SK-N-SH treated with all-trans-retinoic acid at 6 μM for 48 hours (cell line): Measurements from ENCODE around the gene ZHX3.

ENCODE experiments used
- ATAC-seq: fragments of 200-7000 bp; cut with Tn5 transposase; 3 replicates; pipeline ENCODE4 v1.9.1; 2020; ENCODE audit warnings: mild to moderate bottlenecking, moderate library complexity
- ARNTL ChIP-seq: fragments of 450-650 bp; formaldehyde crosslinking; IDR thresholded peaks from 2 replicates; pipeline ENCODE4 v1.5.0; 2020; ENCODE audit warnings: low read depth, mild to moderate bottlenecking, moderate library complexity, borderline replicate concordance
- BACH2 ChIP-seq: fragments of 250-450 bp; sonication (Bioruptor Pico); IDR thresholded peaks from 2 replicates; pipeline ENCODE4 v1.9.0; 2021; ENCODE audit warnings: mild to moderate bottlenecking, borderline replicate concordance
- CREB5 ChIP-seq: fragments of 250-450 bp; sonication (Bioruptor Pico); IDR thresholded peaks from 2 replicates; pipeline ENCODE4 v1.5.1; 2020; ENCODE audit warnings: low read depth, mild to moderate bottlenecking, moderate library complexity
- CSDC2 ChIP-seq: fragments of 250-450 bp; sonication (Bioruptor Pico); IDR thresholded peaks from 2 replicates; pipeline ENCODE4 v1.5.0; 2020; ENCODE audit warnings: mild to moderate bottlenecking, moderate library complexity
- ESRRG ChIP-seq: fragments of 250-450 bp; sonication (Bioruptor Pico); IDR thresholded peaks from 2 replicates; pipeline ENCODE4 v1.6.1; 2021; ENCODE audit warnings: mild to moderate bottlenecking
- GLIS3 ChIP-seq: fragments of 250-450 bp; sonication (Bioruptor Pico); IDR thresholded peaks from 2 replicates; pipeline ENCODE4 v1.5.0; 2020; ENCODE audit warnings: mild to moderate bottlenecking, moderate library complexity
- ISL1 ChIP-seq: fragments of 250-450 bp; sonication (Bioruptor Pico); IDR thresholded peaks from 2 replicates; pipeline ENCODE4 v2.1.2; 2022; ENCODE audit warnings: mild to moderate bottlenecking, moderate library complexity
- OSR1 ChIP-seq: fragments of 250-450 bp; sonication (Bioruptor Pico); IDR thresholded peaks from 2 replicates; pipeline ENCODE4 v1.8.0; 2022; ENCODE audit warnings: moderate library complexity, mild to moderate bottlenecking, inconsistent platforms
- PATZ1 ChIP-seq: fragments of 250-450 bp; sonication (Bioruptor Pico); IDR thresholded peaks from 2 replicates; pipeline ENCODE4 v1.8.0; 2020; ENCODE audit warnings: mild to moderate bottlenecking, moderate library complexity, borderline replicate concordance
- RARB ChIP-seq: fragments of 250-450 bp; sonication (Bioruptor Pico); IDR thresholded peaks from 2 replicates; pipeline ENCODE4 v1.8.0; 2021; ENCODE audit warnings: mild to moderate bottlenecking, moderate library complexity
- SNAI2 ChIP-seq: fragments of 250-450 bp; sonication (Bioruptor Pico); IDR thresholded peaks from 2 replicates; pipeline ENCODE4 v1.5.0; 2020; ENCODE audit warnings: mild to moderate bottlenecking, moderate library complexity
- TCF4 ChIP-seq: fragments of 250-450 bp; sonication (Bioruptor Pico); IDR thresholded peaks from 2 replicates; pipeline ENCODE4 v1.8.0; 2021; ENCODE audit warnings: mild to moderate bottlenecking, moderate library complexity, borderline replicate concordance
- TSHZ2 ChIP-seq: fragments of 250-450 bp; sonication (Bioruptor Pico); IDR thresholded peaks from 2 replicates; pipeline ENCODE4 v1.5.0; 2020; ENCODE audit warnings: mild to moderate bottlenecking, moderate library complexity
- ZC3H10 ChIP-seq: fragments of 250-450 bp; sonication (Bioruptor Pico); IDR thresholded peaks from 2 replicates; pipeline ENCODE4 v1.5.1; 2021; ENCODE audit warnings: mild to moderate bottlenecking, moderate library complexity
- ZFP3 ChIP-seq: fragments of 250-450 bp; sonication (Bioruptor Pico); IDR thresholded peaks from 2 replicates; pipeline ENCODE4 v1.5.0; 2020; ENCODE audit warnings: mild to moderate bottlenecking, moderate library complexity
- ZFP30 ChIP-seq: fragments of 450-650 bp; formaldehyde crosslinking; IDR thresholded peaks from 2 replicates; pipeline ENCODE4 v1.5.0; 2022; ENCODE audit warnings: mild to moderate bottlenecking, moderate library complexity
- ZNF565 ChIP-seq: fragments of 450-650 bp; formaldehyde crosslinking; conservative IDR thresholded peaks from 2 replicates; pipeline ENCODE4 v1.5.0; 2020; ENCODE audit warnings: low read depth, mild to moderate bottlenecking, moderate library complexity
- ZNF8 ChIP-seq: fragments of 450-650 bp; formaldehyde crosslinking; IDR thresholded peaks from 2 replicates; pipeline ENCODE4 v1.5.0; 2020; ENCODE audit warnings: mild to moderate bottlenecking, moderate library complexity
- TF ChIP-seq, protein P1 (sequence below): fragments of 250-450 bp; sonication (Bioruptor Pico); IDR thresholded peaks from 2 replicates; pipeline ENCODE4 v1.8.0; 2021; ENCODE audit warnings: low read depth, mild to moderate bottlenecking, moderate library complexity, borderline replicate concordance
- TF ChIP-seq, protein P2 (sequence below): fragments of 250-450 bp; sonication (Bioruptor Pico); IDR thresholded peaks from 2 replicates; pipeline ENCODE4 v1.5.1; 2021; ENCODE audit warnings: mild to moderate bottlenecking, moderate library complexity

ZHX3 gene

DNA sequence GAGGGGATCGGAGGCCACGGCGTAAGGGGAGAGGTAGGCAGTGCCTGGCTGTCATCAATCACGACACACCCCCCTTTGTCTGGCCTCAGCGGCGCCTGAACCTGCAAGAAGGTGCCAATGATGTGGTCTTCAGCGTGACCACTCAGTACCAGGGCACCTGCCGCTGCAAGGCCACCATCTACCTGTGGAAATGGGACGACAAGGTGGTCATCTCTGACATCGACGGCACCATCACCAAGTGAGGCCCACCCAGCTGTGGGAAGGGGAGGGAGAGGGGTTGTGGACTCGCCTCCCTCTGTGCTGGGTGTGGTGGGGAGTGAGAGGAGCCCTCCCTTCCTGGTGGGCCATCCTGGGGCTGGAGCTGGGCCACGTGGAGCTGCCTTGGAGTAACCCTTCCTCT is 39.4 kb upstream of the ZHX3 start:
- no peak for ATAC-seq
- TF ChIP-seq GLIS3 (CRISPR knock-in tag) (no peak), TSHZ2 (no peak), CREB5 (CRISPR knock-in tag) (no peak), ARNTL (CRISPR knock-in tag) (no peak), ZC3H10 (CRISPR knock-in tag) (no peak), ZFP3 (no peak), ISL1 (CRISPR knock-in tag) (no peak), SNAI2 (no peak), BACH2 (CRISPR knock-in tag) (no peak), OSR1 (CRISPR knock-in tag) (no peak), ZNF565 (CRISPR knock-in tag) (no peak), CSDC2 (CRISPR knock-in tag) (no peak), ZNF8 (CRISPR knock-in tag) (no peak), ESRRG (CRISPR knock-in tag) (no peak)

DNA sequence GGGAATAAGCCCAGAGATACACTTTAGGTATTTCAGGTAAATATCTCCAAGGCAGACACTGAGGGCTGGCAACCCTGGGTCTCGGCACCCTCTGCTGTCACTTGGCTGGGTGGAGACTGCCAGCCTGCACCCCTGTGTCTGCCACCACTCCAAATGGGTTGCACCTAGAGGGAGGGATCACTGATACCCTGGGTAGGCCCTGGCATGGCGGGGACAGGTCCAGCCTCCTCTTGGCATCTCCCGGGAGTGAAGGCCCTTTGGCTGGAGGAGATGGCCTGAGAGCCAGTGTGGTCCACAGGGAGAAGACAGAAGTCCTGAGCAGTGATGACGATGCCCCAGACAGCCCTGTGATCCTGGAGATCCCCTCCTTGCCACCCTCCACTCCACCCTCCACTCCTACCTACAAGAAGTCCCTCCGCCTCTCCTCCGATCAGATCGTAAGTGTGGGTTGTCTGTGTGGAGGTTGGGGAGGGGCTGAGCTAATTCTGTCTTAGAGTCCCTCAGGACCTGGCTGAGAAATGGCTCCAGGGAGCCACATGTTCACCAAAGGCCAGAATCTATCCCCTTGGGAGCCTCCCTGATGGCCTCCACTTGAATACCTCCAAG is 38.2 kb upstream of the ZHX3 start:
- TF ChIP-seq TCF4 (CRISPR knock-in tag) (no peak), ZFP30 (CRISPR knock-in tag) (no peak), OSR1 (CRISPR knock-in tag) (no peak), RARB (no peak), ESRRG (CRISPR knock-in tag) (no peak), ZC3H10 (CRISPR knock-in tag) (no peak), CREB5 (CRISPR knock-in tag) (no peak), BACH2 (CRISPR knock-in tag) (no peak), ZNF565 (CRISPR knock-in tag) (no peak), ZFP3 (no peak), PATZ1 (CRISPR knock-in tag) (no peak)
- TF ChIP-seq, protein P1, sequence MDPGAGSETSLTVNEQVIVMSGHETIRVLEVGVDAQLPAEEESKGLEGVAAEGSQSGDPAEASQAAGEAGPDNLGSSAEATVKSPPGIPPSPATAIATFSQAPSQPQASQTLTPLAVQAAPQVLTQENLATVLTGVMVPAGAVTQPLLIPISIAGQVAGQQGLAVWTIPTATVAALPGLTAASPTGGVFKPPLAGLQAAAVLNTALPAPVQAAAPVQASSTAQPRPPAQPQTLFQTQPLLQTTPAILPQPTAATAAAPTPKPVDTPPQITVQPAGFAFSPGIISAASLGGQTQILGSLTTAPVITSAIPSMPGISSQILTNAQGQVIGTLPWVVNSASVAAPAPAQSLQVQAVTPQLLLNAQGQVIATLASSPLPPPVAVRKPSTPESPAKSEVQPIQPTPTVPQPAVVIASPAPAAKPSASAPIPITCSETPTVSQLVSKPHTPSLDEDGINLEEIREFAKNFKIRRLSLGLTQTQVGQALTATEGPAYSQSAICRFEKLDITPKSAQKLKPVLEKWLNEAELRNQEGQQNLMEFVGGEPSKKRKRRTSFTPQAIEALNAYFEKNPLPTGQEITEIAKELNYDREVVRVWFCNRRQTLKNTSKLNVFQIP (CRISPR knock-in tag) = no peak
- TF ChIP-seq, protein P2, sequence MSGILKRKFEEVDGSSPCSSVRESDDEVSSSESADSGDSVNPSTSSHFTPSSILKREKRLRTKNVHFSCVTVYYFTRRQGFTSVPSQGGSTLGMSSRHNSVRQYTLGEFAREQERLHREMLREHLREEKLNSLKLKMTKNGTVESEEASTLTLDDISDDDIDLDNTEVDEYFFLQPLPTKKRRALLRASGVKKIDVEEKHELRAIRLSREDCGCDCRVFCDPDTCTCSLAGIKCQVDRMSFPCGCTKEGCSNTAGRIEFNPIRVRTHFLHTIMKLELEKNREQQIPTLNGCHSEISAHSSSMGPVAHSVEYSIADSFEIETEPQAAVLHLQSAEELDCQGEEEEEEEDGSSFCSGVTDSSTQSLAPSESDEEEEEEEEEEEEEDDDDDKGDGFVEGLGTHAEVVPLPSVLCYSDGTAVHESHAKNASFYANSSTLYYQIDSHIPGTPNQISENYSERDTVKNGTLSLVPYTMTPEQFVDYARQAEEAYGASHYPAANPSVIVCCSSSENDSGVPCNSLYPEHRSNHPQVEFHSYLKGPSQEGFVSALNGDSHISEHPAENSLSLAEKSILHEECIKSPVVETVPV (CRISPR knock-in tag) = no peak
- TF ChIP-seq, all 23 proteins: peak for 0
- no peak for ATAC-seq
